Aorta (tissue), 5 donors: ENCODE data around the gene FHL2. TPM values are rescaled to one million over a fixed set of nuclear protein-coding genes. Genes with fewer than 3 reads are reported as not detected.
A peak's percentile ranks its signal among the peaks of the same experiment; 100 is the strongest.

ENCODE experiments used
- ATAC-seq: fragments of 200-7000 bp; cut with Tn5 transposase; one replicate; pipeline ENCODE4 v1.9.1; 2022; ENCODE audit warnings: moderate library complexity; ENCODE audit not compliant: low FRiP score
- DNase-seq, 2 donors: peaks; one replicate each; pipeline ENCODE4 v3.0.0-alpha.2; 2020
- H3K27ac ChIP-seq, 2 donors: one replicate each; pipeline ENCODE4 v1.5.1; 2013; ENCODE audit warnings: low read length in 2 of 2, mild to moderate bottlenecking in 2 of 2, moderate library complexity in 2 of 2, control low read depth in 1 of 2, inconsistent platforms in 1 of 2, low read depth in 1 of 2
- H3K27me3 ChIP-seq, 2 donors: one replicate each; pipeline ENCODE4 v1.6.1; 2013; ENCODE audit warnings: control low read depth in 1 of 2, low read length in 1 of 2, mild to moderate bottlenecking in 1 of 2, moderate library complexity in 1 of 2; ENCODE audit not compliant: insufficient read depth in 2 of 2, control insufficient read depth in 1 of 2
- H3K36me3 ChIP-seq, 2 donors: one replicate each; pipeline ENCODE4 v1.6.1; 2013; ENCODE audit warnings: control low read depth in 1 of 2, low read length in 1 of 2, mild to moderate bottlenecking in 1 of 2; ENCODE audit not compliant: insufficient read depth in 2 of 2, control insufficient read depth in 1 of 2
- H3K4me1 ChIP-seq, 2 donors: one replicate each; pipeline ENCODE4 v1.6.1; 2013; ENCODE audit warnings: low read length in 2 of 2, control low read depth in 1 of 2, mild to moderate bottlenecking in 1 of 2, moderate library complexity in 1 of 2; ENCODE audit not compliant: insufficient read depth in 2 of 2, control insufficient read depth in 1 of 2
- H3K4me3 ChIP-seq, 2 donors: one replicate each; pipeline ENCODE4 v1.5.1; 2013; ENCODE audit warnings: low read length in 2 of 2, control low read depth in 1 of 2, mild to moderate bottlenecking in 1 of 2
- H3K9me3 ChIP-seq: one replicate; pipeline ENCODE4 v1.6.1; 2013; ENCODE audit warnings: mild to moderate bottlenecking, low read length; ENCODE audit not compliant: control insufficient read depth
- WGBS, 2 donors: extraction: QIAGEN DNeasy Blood & Tissue Kit; methylation state at CpG; one replicate each; pipeline ENCODE4 v1.1.7; 2013; 5-methylcytosine and 5-hydroxymethylcytosine counted together
- intact Hi-C, 2 donors: fragments of 100-400 bp; cut with DNase I; formaldehyde crosslinking; loops; one replicate each; pipeline versions ENCODE4 v1.14.2 to v1.15.0; 2022
- polyA plus RNA-seq, 2 donors: library from polyadenylated mRNA; stranded (reverse); fragments of 200-250 nt; gene quantifications; one replicate each; pipeline ENCODE4 v1.2.3, GENCODE V29; 2013
- total RNA-seq, 2 donors: library from RNA; stranded (reverse); fragmentation: NEBNext Ultra II Directional; extraction: Animal tissue kit (Norgen Biotek cat#: 25700); gene quantifications; one replicate each; pipeline ENCODE4 v1.2.1, GENCODE V29; 2021
- donor health status: healthy with polysubstance abuse.
- donor health status: Bipolar disorder and iron deficiency.
- donor health status: DM: no; HTN: no; CAD: no.
- donor health status: DM: no; HTN: no; CAD: no.
- donor health status: DM: yes; HTN: yes; CAD: no.

The FHL2 gene
- total and polyA plus RNA-seq, 4 donors = 60.4 to 129 (median 67.8) TPM

GRCh38 chr2:105381101-105381668 lies 17.7 kb downstream of the FHL2 start:
- Histone ChIP-seq H3K9me3 (no peaks in the 10 kb centered on the region), H3K27ac (peak overlapping the region in 1 of 2 donors; percentile 47), H3K4me1 (no peaks in the 10 kb centered on the region), H3K4me3 (no peak overlapping the region), H3K36me3 (peaks cover 3% of the 10 kb centered on the region in 2 donors), H3K27me3 (no peaks in the 10 kb centered on the region)
- DNase-seq (no peak), ATAC-seq (no peak)
- 73 to 86% methylated on average over 14 of the region's 14 CpGs for WGBS, 2 donors
- intact Hi-C loops = no loop called here

GRCh38 chr2:105380432-105381100 lies 18.3 kb downstream of the FHL2 start:
- ATAC-seq (no peak), DNase-seq (no peak)
- Histone ChIP-seq H3K9me3 (no peaks in the 10 kb centered on the region), H3K27ac (peak overlapping the region; percentile 13 to 63), H3K36me3 (peaks cover 3% of the 10 kb centered on the region in 2 donors), H3K4me3 (no peak overlapping the region), H3K27me3 (no peaks in the 10 kb centered on the region), H3K4me1 (no peaks in the 10 kb centered on the region)
- intact Hi-C loops = no loop called here
- 30 to 50% methylated on average over 9 of the region's 9 CpGs for WGBS, 2 donors

GRCh38 chr2:105379741-105380186 lies 19.1 kb downstream of the FHL2 start:
- no peak for DNase-seq
- Histone ChIP-seq H3K9me3 (no peaks in the 10 kb centered on the region), H3K27ac (peak overlapping the region; percentile 51 to 63), H3K4me1 (no peaks in the 10 kb centered on the region), H3K27me3 (no peaks in the 10 kb centered on the region), H3K4me3 (no peak overlapping the region), H3K36me3 (no peaks in the 10 kb centered on the region)
- 78 to 87% methylated on average over 7 of the region's 7 CpGs for WGBS, 2 donors
- ATAC-seq = no peak
- intact Hi-C loops = no loop called here

GRCh38 chr2:105378921-105379383 lies 19.9 kb downstream of the FHL2 start:
- whole genome bisulfite sequencing, 2 donors = 86 to 94% methylated on average over 4 of the region's 4 CpGs
- DNase-seq = no peak
- Histone ChIP-seq H3K4me1 (no peaks in the 10 kb centered on the region), H3K4me3 (no peak overlapping the region), H3K36me3 (no peaks in the 10 kb centered on the region), H3K27ac (no peak overlapping the region), H3K9me3 (no peaks in the 10 kb centered on the region), H3K27me3 (no peaks in the 10 kb centered on the region)
- ATAC-seq = no peak
- intact Hi-C loops = no loop called here

- no peak overlapping the region for H3K4me3 ChIP-seq
- no peak overlapping the region for H3K27ac ChIP-seq
- intact Hi-C loops = no loop called here
- no peaks in the 10 kb centered on the region for H3K27me3 ChIP-seq
- 87 to 88% methylated on average over 12 of the region's 12 CpGs for WGBS, 2 donors
- no peaks in the 10 kb centered on the region for H3K36me3 ChIP-seq
- no peaks in the 10 kb centered on the region for H3K4me1 ChIP-seq
- ATAC-seq (no peak), DNase-seq (no peak)
- H3K9me3 ChIP-seq = no peaks in the 10 kb centered on the region
These were observed 20.5 kb downstream of the FHL2 start for GRCh38 chr2:105378276-105378840.

GRCh38 chr2:105377871-105378270 lies 21.0 kb downstream of the FHL2 start:
- 84 to 88% methylated on average over 3 of the region's 3 CpGs for WGBS, 2 donors
- ATAC-seq = no peak
- no peaks in the 10 kb centered on the region for H3K9me3 ChIP-seq
- H3K36me3 ChIP-seq = no peaks in the 10 kb centered on the region
- H3K4me1 ChIP-seq = no peaks in the 10 kb centered on the region
- H3K27ac ChIP-seq = no peak overlapping the region
- H3K27me3 ChIP-seq = no peaks in the 10 kb centered on the region
- H3K4me3 ChIP-seq = no peak overlapping the region
- intact Hi-C loops = no loop called here
- DNase-seq = no peak

- Histone ChIP-seq H3K4me1 (no peaks in the 10 kb centered on the region), H3K27me3 (no peaks in the 10 kb centered on the region), H3K4me3 (no peak overlapping the region), H3K9me3 (no peaks in the 10 kb centered on the region), H3K27ac (no peak overlapping the region), H3K36me3 (no peaks in the 10 kb centered on the region)
- DNase-seq (no peak), ATAC-seq (no peak)
- intact Hi-C loops = no loop called here
- 88 to 91% methylated on average over 5 of the region's 5 CpGs for WGBS, 2 donors
These were observed 22.0 kb downstream of the FHL2 start for GRCh38 chr2:105376789-105377240.

- DNase-seq (no peak), ATAC-seq (no peak)
- 55 to 88% methylated on average over 11 of the region's 11 CpGs for WGBS, 2 donors
- no peaks in the 10 kb centered on the region for H3K9me3 ChIP-seq
- H3K4me1 ChIP-seq = no peaks in the 10 kb centered on the region
- no peaks in the 10 kb centered on the region for H3K36me3 ChIP-seq
- H3K4me3 ChIP-seq = no peak overlapping the region
- intact Hi-C loops = no loop called here
- H3K27me3 ChIP-seq = no peaks in the 10 kb centered on the region
- no peak overlapping the region for H3K27ac ChIP-seq
These were observed 22.8 kb downstream of the FHL2 start for GRCh38 chr2:105376010-105376409.
